HG03575 (cell line): ENCODE measurements around the gene SH3YL1.

Experiments
- ATAC-seq: cut with Tn5 transposase; IDR thresholded peaks from one replicate; pipeline ENCODE4 v1.9.1; 2021; ENCODE audit not compliant: unreplicated experiment, insufficient number of reproducible peaks, low FRiP score; ENCODE audit errors: extremely low read depth

The SH3YL1 gene

GRCh38 chr2:283996-284794 is 20.4 kb upstream of the SH3YL1 start:
- no peak for ATAC-seq

GRCh38 chr2:282371-283263 is 18.8 kb upstream of the SH3YL1 start:
- ATAC-seq, result no peak

- ATAC-seq, result no peak
Observed at GRCh38 chr2:281381-281780, 17.5 kb upstream of the SH3YL1 start.

- ATAC-seq, result no peak
Observed at GRCh38 chr2:280650-281110, 16.8 kb upstream of the SH3YL1 start.

- ATAC-seq, result no peak
Observed at GRCh38 chr2:279956-280649, 16.3 kb upstream of the SH3YL1 start.

GRCh38 chr2:279366-279765 is 15.5 kb upstream of the SH3YL1 start:
- ATAC-seq, result no peak

- ATAC-seq, result no peak
Observed at GRCh38 chr2:278927-279320, 15.1 kb upstream of the SH3YL1 start.

- ATAC-seq, result no peak
Observed at GRCh38 chr2:278312-278926, 14.6 kb upstream of the SH3YL1 start.

- ATAC-seq, result peak; percentile 91
Observed at GRCh38 chr2:275466-275865, 11.6 kb upstream of the SH3YL1 start.

- ATAC-seq, result no peak
Observed at GRCh38 chr2:274503-274902, 10.7 kb upstream of the SH3YL1 start.

GRCh38 chr2:273333-273732 is 9.5 kb upstream of the SH3YL1 start:
- ATAC-seq, result no peak

- no peak for ATAC-seq
Observed at GRCh38 chr2:271917-272316, 8.1 kb upstream of the SH3YL1 start.

GRCh38 chr2:270861-271260 is 7.0 kb upstream of the SH3YL1 start:
- ATAC-seq, result no peak

GRCh38 chr2:269356-270030 is 5.7 kb upstream of the SH3YL1 start:
- ATAC-seq, result no peak

- ATAC-seq, result no peak
Observed at GRCh38 chr2:268323-268722, 4.5 kb upstream of the SH3YL1 start.

GRCh38 chr2:264493-265468 is 949 bp upstream of the SH3YL1 start, which contains the start of gene ACP1:
Gene ACP1 (plus strand): TSS chr2:264947. CDS start chr2:264965, 18 bp downstream.
- ATAC-seq, result peak; percentile 68

- ATAC-seq, result no peak
Observed at GRCh38 chr2:263022-263738, 652 bp downstream of the SH3YL1 start.
